GM13976 (cell line): ENCODE results near the gene RGPD3.
"Not testable (repeated sequence)": the region's sequence is repeated elsewhere in the genome, so short reads cannot be mapped to it uniquely, and the experiment has no call there.

Source experiments
- DNase-seq: peaks from one replicate; pipeline ENCODE4 v3.0.0; 2012; ENCODE audit warnings: low spot score
- in situ Hi-C: fragments of 300-500 bp; cut with MboI; formaldehyde crosslinking; loops from one replicate; pipeline ENCODE4 v1.12.0; 2022; ENCODE audit warnings: low sequenced_read_pairs, mixed read lengths, inconsistent platforms; ENCODE audit not compliant: unreplicated experiment
- TF ChIP-seq, protein P1 (sequence below): IDR thresholded peaks from 2 replicates; pipeline ENCODE4 v1.5.1; 2012; ENCODE audit warnings: borderline replicate concordance, mild to moderate bottlenecking; ENCODE audit not compliant: insufficient read depth; ENCODE audit errors: extremely low read depth, missing control alignments, control extremely low read depth

Gene RGPD3

GRCh38 chr2:106500350-106500749 lies 32.1 kb upstream of the RGPD3 start:
- in situ Hi-C loops, result not testable (repeated sequence)

DNA sequence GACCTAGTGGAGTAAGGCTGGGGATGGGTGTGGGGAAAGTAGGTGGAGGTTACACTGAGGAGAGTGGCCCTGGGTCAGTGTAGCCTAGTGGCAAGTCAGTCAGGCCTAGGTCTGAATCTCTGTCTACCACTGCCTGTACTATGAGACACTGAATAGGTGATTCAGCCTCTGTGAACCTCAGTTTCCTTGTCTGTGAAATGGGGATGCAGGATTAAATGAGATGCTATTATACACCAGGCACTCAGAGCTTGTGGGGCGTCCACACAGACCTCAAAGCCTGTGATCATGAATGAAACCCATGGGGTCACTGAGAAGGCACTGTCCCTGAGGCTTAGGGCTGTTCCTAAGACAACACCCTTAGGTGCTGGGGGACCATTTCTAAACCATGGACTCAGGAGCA lies 30.3 kb upstream of the RGPD3 start:
- DNase-seq, in situ Hi-C loops: not testable (repeated sequence)

More at GRCh38 chr2:106500350-106500749, 32.1 kb upstream of the RGPD3 start:
- DNase-seq, result not testable (repeated sequence)

GRCh38 chr2:106492913-106493312 lies 24.7 kb upstream of the RGPD3 start:
- DNase-seq, in situ Hi-C loops: not testable (repeated sequence)

DNA sequence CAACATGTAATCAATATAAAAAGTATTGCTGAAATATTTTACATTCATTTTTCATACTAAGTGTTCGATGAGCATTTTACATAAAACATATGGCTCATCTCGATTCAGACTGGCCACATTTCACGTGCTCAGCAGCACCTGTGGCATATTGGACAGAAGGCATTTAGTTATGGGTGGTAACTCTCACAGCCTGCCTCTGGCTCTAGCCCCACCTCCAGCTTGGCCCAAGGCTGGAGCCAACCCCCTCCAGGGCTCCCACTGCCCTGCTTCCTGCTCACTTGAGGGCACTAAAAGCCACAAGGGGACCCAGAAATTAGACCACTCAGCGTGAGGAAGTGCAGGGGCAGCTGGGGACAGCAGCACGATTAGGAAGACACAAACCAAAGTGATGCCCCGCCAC lies 24.2 kb upstream of the RGPD3 start:
- DNase-seq, in situ Hi-C loops: not testable (repeated sequence)

DNA sequence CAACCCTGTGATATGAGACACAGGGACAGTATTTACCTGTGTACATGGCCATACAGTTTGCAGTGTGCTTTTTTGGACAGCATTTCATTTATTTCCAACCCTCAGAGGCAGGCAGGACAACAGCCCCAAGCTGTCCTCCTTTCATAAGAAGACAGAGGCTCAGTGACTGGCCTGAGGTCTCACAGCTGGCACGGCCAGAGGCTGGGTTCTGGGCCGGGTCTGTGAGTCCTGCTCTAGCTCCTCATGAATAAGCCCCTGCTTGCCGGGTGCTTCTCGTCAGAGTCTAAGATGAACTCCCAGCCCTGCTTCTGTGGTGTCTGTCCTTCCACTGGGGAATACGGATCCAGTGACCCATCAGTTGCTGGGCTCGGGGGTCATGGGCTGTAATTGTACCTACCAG lies 21.5 kb upstream of the RGPD3 start:
- in situ Hi-C loops, DNase-seq: not testable (repeated sequence)

- in situ Hi-C loops, DNase-seq: not testable (repeated sequence)
Measured at GRCh38 chr2:106487386-106488191, 19.4 kb upstream of the RGPD3 start.

- in situ Hi-C loops, DNase-seq: not testable (repeated sequence)
Measured at GRCh38 chr2:106486551-106487385, 18.6 kb upstream of the RGPD3 start, which contains the start of gene CD8B2. Gene CD8B2 (plus strand): TSS chr2:106487364. CDS start chr2:106487427, 63 bp downstream.

DNA sequence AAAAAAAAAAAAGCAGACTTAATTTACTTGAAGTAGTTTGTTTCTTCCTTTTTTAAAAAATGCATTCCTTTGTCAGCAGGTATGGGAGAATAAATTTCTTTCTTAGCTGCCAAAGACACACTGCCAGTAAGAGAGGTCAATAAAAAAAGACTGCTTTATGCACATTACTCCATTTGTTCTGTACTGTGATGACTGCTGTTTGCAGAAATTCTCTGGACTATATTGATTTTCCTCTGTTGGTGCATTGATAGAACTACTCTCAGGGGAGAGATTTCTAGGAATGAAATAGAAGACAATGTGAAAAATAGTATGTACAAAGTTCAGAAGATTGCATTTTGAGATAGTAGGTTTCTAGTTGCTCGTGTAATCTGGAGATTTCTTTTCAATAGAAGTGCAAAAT lies 11.3 kb upstream of the RGPD3 start:
- in situ Hi-C loops, DNase-seq: not testable (repeated sequence)

DNA sequence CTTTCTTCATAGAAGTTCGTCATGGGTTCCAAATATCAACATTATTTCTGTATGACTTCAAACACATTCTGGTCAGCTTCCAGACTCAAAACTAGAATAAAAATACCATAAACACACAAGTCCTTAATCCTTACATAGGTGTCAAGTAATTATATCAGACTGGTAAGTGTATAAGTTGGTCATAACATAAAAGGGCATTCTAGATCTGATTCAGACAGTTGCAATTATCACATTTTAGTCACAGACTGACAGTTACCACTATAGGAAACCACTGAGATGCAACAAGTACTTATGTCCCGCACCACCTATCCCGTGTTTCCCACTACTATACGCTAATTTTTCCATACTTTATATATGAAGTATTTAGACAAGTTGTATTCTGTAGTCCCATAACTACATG lies 9.4 kb upstream of the RGPD3 start:
- in situ Hi-C loops, DNase-seq: not testable (repeated sequence)

GRCh38 chr2:106470658-106471057 lies 2.4 kb upstream of the RGPD3 start:
- DNase-seq, in situ Hi-C loops: not testable (repeated sequence)

GRCh38 chr2:106467516-106467915 lies 697 bp downstream of the RGPD3 start:
- in situ Hi-C loops, DNase-seq: not testable (repeated sequence)

DNA sequence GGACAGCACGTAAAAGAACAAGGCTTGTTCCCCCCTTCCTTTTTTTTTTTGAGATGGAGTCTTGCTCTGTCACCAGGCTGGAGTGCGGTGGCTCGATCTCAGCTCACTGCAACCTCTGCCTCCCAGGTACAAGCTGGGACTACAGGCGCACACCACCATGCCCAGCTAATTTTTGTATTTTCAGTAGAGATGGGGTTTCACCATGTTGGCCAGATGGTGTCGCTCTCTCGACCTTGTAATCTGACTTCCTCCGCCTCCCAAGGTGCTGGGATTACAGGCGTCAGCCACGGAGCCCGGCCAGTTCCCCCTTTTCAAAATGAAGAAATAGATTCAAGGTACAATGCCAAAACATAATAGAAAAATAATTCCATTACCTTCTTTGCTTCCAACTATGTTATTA lies 6.3 kb downstream of the RGPD3 start:
- in situ Hi-C loops, DNase-seq: not testable (repeated sequence)
- TF ChIP-seq, protein P1, sequence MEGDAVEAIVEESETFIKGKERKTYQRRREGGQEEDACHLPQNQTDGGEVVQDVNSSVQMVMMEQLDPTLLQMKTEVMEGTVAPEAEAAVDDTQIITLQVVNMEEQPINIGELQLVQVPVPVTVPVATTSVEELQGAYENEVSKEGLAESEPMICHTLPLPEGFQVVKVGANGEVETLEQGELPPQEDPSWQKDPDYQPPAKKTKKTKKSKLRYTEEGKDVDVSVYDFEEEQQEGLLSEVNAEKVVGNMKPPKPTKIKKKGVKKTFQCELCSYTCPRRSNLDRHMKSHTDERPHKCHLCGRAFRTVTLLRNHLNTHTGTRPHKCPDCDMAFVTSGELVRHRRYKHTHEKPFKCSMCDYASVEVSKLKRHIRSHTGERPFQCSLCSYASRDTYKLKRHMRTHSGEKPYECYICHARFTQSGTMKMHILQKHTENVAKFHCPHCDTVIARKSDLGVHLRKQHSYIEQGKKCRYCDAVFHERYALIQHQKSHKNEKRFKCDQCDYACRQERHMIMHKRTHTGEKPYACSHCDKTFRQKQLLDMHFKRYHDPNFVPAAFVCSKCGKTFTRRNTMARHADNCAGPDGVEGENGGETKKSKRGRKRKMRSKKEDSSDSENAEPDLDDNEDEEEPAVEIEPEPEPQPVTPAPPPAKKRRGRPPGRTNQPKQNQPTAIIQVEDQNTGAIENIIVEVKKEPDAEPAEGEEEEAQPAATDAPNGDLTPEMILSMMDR, result peak; percentile 1

DNA sequence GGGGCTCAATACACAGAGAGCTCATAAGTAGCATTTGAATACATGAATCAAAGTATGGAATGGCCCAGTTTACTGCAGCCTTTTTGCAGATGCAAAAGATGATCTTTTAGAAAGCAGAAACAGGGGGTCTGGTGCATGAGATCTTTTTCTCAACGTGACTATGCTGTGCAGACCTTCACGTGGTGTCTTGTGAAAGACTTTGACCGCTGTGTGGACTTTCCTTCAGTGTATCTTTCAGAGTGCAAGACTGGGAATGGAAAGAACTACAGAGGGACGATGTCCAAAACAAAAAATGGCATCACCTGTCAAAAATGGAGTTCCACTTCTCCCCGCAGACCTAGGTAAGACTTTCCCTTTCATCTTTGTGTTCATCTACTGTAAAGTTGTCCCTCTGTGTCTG lies 77.5 kb downstream of the RGPD3 start:
- in situ Hi-C loops, DNase-seq: not testable (repeated sequence)

DNA sequence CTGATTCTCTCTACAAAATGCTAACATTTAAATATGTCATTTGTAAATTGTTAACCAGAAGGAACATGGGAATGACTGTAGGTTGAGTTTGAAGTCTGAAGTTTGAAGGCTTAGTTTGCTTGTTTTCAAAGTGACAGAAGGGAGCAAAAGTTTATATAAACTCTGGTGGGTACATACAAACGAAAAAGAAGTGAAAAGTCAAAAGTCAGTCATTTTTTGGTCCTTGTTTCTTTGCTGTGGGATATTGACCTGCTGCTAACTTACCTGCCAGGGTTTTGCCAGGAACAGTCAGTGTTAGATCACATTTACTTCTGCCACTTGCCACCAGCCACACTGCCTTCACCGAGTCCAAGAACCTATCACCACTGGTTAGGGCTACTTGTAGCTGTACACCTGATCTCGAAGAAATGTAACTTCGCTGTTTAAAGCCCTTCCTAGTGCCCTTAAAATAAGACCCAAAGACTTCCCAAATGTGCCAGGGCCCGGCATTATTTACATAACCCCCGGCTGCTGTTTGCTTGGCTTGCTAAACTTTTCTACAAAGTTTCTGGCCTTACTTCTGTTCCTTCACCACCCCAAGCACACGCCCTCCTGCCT lies 79.3 kb downstream of the RGPD3 start:
- DNase-seq, in situ Hi-C loops: not testable (repeated sequence)

GRCh38 chr2:106384548-106384947 lies 83.7 kb downstream of the RGPD3 start:
- DNase-seq, in situ Hi-C loops: not testable (repeated sequence)

- DNase-seq, result not testable (repeated sequence)
Measured at GRCh38 chr2:106381867-106382266, 86.3 kb downstream of the RGPD3 start.

DNA sequence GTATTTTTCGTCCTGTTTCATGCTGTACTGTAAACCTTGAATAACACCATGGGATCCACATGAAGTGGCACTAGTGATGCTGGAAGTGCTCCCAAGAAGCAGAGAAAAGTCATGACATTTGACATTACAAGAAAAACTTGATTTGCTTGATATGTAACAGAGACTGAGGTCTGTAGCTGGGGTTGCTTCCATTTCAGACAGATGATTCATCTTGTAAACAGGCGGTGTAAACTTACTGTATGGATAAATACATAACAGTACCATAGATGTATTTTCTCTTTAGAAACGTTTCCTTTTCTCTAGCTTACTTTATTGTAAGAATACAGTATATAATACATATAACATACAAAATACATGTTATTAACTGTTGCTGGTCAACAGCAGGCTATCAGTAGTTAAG lies 88.6 kb downstream of the RGPD3 start:
- DNase-seq, in situ Hi-C loops: not testable (repeated sequence)

More at GRCh38 chr2:106381867-106382266, 86.3 kb downstream of the RGPD3 start:
- in situ Hi-C loops, result not testable (repeated sequence)
